GM12801 (cell line): ENCODE measurements around the gene PANX2.

Source experiments
- TF ChIP-seq, protein P1 (sequence below): IDR thresholded peaks from one replicate; pipeline ENCODE4 v1.5.1; 2011; ENCODE audit warnings: control low read depth; ENCODE audit not compliant: insufficient read length; ENCODE audit errors: extremely low read depth

The PANX2 gene

DNA sequence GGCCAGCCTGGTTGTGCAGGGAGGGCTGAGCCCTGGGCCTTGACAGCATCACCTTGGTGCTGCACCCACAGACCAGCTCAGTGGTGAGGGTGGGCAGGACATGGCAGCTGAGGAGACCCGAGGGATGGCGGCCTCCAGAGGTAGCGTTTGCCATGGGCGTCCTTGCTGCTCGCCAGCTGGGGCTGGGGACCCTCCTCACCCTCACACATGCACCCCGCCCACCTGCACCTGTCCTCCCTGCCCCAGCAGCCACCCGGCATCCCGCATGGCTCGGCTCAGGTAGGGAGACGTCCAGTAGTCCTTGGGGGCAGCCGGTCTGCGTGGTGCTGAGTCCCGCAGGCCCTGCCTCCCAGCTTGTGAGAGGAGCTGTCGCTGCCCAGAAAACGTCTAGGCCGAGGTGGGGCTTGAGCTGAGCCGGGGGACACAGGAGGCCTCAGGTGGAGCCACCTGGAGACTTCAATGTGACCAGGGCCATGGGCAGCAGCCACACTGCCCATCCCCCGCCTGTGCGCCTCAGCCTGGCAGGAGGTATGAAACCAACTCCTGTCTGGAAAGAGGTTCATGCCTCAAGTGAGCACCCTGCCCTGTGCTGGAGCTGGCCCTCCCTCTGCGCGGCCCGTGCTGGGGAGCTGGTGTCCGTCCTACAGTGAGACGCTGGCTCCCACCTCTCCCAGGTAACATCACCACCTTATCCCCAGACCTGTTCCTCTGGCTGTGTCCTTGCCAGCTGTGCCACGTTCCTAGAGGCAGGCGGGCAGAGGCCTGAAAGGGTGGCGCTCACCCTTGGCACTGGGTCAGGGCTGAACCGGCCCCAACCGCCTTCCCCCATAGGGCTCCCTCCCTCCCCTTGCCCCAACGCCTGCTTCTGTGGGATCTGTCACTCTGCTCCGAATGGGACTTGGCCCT, 11.9 kb downstream of the PANX2 start:
- TF ChIP-seq, protein P1, sequence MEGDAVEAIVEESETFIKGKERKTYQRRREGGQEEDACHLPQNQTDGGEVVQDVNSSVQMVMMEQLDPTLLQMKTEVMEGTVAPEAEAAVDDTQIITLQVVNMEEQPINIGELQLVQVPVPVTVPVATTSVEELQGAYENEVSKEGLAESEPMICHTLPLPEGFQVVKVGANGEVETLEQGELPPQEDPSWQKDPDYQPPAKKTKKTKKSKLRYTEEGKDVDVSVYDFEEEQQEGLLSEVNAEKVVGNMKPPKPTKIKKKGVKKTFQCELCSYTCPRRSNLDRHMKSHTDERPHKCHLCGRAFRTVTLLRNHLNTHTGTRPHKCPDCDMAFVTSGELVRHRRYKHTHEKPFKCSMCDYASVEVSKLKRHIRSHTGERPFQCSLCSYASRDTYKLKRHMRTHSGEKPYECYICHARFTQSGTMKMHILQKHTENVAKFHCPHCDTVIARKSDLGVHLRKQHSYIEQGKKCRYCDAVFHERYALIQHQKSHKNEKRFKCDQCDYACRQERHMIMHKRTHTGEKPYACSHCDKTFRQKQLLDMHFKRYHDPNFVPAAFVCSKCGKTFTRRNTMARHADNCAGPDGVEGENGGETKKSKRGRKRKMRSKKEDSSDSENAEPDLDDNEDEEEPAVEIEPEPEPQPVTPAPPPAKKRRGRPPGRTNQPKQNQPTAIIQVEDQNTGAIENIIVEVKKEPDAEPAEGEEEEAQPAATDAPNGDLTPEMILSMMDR: no peak

DNA sequence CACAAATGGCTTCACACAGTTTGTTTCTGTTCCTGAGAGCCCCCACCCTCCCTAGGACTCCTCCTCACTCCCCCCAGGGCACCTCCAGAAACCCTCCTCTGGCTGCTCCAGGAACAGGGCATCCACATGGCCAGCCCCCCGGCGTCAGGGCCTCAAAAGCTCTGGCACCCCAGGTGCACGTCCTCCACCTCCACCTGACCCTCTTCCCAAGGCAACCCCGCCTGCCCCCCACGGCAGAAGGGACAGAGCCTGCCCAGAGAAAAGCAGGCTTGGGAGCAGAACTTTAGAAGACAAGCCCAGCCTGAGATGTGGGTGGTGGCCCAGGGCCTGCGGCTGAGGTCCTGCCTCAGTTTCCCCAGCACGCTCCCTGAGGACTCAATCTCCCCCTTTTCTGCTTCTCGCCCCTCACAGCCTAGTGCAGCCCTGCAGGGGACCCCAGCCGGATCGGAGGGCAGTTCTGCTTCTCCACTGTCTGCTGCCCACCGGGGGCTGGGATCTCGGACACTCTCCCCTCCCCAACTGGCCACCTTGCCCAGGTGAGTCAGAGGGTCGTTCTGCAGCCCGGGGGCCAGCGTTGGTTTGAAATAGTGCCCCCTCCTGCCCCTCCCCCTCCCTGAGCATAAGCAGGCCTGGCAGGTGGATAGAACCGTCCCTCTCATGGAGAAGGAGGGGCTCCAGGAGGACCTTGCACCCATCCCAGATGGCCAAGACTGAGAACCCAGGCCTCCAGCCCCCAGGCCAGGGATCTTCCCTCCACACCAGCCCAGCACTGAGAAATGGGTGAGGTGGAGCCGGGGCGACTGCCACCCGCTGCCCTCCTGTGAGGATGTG, 12.8 kb downstream of the PANX2 start:
- TF ChIP-seq, protein P1: no peak

DNA sequence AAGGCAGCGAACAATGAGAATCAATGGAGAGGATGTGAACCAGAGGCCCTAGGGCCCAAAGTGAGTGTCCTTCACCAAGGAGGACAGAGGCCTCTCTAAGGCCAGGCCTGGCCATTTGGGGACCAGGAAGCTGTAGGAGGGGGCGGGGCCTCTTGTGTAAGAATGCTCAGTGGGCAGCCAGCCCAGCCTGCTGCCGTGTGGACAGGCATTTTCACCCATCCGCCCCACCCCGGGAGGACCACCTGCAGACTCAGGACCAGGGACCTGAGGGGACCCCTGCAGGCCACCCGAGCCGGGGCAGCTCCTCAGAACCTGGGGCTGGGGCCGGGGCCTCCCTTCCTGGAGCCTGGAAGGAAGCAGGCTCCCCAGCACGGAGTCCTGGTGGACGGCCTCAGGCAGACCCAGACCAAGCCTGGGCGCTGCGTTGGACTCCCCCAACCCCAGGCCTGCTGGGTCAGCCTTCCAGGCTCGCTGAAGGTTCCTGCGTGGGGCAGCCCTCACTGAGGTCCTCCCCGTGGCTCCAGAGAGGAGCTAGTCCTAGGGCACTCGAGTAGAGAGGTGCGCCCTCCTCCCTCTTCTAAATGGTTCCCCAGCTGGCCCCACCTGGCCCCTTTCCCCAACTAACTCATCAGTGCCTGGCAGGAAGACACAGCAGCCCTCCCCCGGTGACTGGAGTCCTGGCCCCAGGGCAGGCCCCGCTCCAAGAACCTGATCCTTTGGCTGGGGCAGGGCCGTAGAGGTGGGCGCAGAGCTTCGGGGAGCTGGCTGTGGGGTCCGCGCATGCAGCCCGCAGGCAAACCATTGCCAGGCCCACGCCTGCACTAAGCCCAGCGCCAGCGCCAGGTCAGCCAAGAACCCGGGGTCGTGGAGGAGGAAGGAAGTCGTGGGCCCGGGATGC, 13.7 kb downstream of the PANX2 start:
- TF ChIP-seq, protein P1: no peak

DNA sequence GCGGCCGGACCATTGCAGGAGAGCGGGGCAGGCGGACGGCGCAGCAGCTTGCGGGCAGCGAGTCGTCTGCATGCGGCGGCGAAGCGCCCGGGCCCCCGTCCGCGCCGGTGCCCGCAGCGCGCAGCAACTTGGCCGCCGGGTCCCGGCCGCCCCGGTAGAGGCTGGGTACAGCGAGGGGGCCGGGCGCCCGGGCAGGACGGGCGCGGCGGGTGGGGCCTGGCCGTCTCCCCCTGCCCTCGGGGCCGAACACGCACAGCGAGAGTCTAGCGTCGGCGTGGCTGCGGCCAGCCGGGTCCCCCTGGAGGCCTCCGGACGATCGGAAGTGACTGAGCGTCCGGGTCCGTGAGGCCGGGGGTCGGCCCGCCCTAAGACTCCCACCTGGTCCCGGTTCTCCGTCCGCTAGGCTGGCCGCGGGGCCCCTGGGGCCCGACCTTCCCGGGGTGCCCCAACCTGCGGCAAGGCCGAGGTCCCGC, 14.4 kb downstream of the PANX2 start:
- TF ChIP-seq, protein P1: no peak

DNA sequence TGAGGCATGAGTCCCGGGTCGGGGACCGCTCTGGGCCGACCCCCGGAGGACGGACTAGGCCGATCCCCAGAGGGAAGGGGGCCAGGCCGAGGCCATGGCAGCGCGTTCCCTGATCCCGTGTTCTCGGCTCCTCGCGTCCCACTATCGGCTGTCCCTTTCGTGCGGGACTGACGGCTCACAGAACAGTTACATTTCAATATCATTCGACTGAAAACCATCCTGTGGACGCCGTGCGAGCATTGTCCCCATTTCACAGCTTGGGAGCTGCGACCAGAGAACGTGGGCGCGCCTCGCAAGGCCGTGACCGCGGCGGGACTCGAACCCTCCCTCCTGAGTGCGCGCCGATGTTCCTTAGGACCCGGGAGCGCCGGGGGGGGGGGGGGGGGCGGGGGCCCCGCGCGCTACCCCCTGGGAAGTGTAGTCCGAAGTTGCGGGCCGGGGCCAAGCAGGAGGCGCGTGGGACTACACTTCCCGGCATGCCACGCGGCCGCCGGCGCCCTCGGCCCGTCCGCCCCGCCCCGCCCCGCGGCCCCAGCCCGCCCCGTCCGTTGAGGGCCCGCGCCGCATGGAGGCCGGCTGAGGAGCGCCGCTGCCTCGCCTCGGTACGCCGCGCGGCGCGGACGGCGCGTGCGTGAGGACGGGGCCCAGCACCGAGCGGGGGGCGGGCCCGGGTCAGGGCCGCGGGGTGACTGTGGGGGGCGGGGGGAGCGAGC, 15.0 kb downstream of the PANX2 start, which contains the start of gene TRABD:
TSS of gene TRABD (plus strand) at position 539 of the 713 bp plus-strand sequence. CDS start 7,148 bp downstream, outside the sequence.
- TF ChIP-seq, protein P1: no peak

DNA sequence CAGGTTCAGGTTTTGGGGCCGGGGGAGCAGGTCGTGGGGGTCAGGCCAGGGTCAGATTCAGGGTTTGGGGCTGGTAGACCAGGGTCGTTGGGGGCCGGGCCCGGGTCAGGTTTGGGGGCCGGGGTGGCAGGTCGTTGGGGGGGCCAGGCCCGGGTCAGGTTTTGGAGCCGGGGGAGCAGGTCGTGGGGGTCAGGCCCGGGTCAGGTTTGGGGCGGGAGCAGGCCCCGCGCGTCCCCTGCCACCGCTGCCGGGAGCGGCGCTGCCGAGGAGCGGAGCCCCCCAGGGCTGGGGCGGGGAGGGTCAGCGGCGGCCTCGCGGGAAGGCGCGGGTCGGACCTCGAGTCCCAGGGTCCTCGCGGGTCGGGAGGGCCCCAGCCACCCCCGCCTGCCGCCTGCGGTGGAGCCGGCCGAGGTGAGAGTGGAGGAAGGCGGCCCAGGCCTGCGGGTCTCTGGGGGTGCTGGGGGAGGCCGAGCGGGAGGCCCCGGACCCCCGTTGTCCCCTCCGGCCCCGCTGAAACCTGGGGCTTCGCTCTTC, 15.7 kb downstream of the PANX2 start:
- TF ChIP-seq, protein P1: no peak
